Fibroblast of lung (primary cell): Measurements from ENCODE around the gene TEX35.

Experiments
- EZH2 ChIP-seq: IDR thresholded peaks from 2 replicates; pipeline ENCODE4 v1.5.1; 2012; ENCODE audit warnings: low read length, control low read depth, mild to moderate bottlenecking; ENCODE audit errors: missing control alignments
- TF ChIP-seq, protein P1 (sequence below), 2 donors: IDR thresholded peaks in 1 of 2; conservative IDR thresholded peaks in 1 of 2; 1 replicate in 1 of 2; 2 replicates in 1 of 2; pipeline ENCODE4 v1.5.1; 2011 to 2012; ENCODE audit warnings: low read length in 2 of 2, control low read depth in 1 of 2, inconsistent platforms in 1 of 2, low read depth in 1 of 2, mild to moderate bottlenecking in 1 of 2

DNA sequence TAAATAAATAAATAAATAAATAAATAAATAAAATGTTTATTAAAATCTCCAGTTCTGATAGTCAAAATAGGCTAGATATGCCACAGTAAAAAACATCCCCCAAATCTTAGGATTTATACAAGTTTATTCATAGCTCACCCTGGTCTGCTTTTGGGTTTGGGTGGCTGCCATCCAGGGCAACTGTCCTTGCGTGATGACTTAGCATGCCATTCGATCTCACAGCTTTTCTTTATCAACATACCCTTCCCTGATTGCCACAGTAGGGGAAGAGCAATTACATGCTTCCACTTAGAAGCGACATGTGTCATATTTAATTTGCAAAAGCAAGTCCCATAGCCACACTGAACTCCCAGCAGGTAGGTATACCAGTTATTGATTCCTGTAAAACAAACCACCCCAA is 52.7 kb downstream of the TEX35 start:
- no peak for TF ChIP-seq EZH2
- TF ChIP-seq, protein P1, sequence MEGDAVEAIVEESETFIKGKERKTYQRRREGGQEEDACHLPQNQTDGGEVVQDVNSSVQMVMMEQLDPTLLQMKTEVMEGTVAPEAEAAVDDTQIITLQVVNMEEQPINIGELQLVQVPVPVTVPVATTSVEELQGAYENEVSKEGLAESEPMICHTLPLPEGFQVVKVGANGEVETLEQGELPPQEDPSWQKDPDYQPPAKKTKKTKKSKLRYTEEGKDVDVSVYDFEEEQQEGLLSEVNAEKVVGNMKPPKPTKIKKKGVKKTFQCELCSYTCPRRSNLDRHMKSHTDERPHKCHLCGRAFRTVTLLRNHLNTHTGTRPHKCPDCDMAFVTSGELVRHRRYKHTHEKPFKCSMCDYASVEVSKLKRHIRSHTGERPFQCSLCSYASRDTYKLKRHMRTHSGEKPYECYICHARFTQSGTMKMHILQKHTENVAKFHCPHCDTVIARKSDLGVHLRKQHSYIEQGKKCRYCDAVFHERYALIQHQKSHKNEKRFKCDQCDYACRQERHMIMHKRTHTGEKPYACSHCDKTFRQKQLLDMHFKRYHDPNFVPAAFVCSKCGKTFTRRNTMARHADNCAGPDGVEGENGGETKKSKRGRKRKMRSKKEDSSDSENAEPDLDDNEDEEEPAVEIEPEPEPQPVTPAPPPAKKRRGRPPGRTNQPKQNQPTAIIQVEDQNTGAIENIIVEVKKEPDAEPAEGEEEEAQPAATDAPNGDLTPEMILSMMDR (conservative IDR thresholded peaks at IDR 0.05 in 1 of 2, IDR thresholded peaks at IDR 0.05 in 1 of 2; ENCODE audit: low read depth in 1 of 2, low read length in 2 of 2), result no peak
